ENCODE measurements around the gene PLEKHM3.

The PLEKHM3 gene

DNA sequence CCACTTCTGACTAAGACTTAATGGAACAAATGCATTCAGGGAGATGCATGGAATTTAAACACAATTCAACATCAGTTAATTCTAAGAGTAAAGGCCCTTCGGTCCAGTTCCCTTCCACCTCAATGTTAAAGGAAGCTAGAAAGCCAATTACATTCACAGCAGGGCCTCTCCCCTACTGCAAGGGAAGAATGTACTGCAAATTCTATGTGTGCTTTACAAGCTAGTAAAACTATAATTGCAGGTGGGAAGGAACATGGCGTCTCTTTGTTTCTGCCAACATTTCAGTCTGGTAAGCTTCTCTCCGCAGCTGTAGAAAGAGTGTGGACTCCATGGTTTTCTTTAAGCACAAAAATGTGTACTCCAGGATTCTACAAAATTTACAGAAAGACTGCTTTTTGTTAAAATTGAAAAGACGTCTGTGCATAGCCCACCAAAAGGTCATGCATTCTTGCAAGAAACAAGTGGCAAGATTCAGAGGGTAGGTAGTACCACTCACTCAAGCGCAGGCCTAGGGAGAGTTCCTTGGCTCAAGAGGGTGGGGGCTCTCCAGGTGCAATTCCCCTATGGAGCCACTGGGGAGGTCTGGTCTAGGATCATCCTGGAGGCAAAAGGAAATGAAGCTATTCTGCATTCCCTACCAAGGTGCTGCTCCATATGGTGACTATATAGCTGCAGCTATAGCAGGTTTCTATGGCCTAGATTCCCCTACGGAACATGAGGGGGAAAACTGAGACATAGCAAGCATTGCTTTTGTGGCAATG lies 128.6 kb downstream of the PLEKHM3 start:
- no peak for TF ChIP-seq GABPA (IDR thresholded peaks at IDR 0.05; ENCODE audit: low read depth)
- TF ChIP-seq, protein P1, sequence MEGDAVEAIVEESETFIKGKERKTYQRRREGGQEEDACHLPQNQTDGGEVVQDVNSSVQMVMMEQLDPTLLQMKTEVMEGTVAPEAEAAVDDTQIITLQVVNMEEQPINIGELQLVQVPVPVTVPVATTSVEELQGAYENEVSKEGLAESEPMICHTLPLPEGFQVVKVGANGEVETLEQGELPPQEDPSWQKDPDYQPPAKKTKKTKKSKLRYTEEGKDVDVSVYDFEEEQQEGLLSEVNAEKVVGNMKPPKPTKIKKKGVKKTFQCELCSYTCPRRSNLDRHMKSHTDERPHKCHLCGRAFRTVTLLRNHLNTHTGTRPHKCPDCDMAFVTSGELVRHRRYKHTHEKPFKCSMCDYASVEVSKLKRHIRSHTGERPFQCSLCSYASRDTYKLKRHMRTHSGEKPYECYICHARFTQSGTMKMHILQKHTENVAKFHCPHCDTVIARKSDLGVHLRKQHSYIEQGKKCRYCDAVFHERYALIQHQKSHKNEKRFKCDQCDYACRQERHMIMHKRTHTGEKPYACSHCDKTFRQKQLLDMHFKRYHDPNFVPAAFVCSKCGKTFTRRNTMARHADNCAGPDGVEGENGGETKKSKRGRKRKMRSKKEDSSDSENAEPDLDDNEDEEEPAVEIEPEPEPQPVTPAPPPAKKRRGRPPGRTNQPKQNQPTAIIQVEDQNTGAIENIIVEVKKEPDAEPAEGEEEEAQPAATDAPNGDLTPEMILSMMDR (IDR thresholded peaks at IDR 0.05; ENCODE audit: insufficient read depth, low read length), result no peak
- no peak for TF ChIP-seq SPI1 (IDR thresholded peaks at IDR 0.05; ENCODE audit: borderline replicate concordance, low read depth)
- no peak for DNase-seq (ENCODE audit: low read depth in 1 of 2, low spot score in 1 of 2)
- no peak overlapping the region for H3K27ac ChIP-seq (replicated peaks)
- no peaks in the 10 kb centered on the region for H3K27me3 ChIP-seq (ENCODE audit: insufficient read depth, poor library complexity, severe bottlenecking)
- no peak overlapping the region for H3K4me3 ChIP-seq (replicated peaks; ENCODE audit: insufficient read depth, low read length)

DNA sequence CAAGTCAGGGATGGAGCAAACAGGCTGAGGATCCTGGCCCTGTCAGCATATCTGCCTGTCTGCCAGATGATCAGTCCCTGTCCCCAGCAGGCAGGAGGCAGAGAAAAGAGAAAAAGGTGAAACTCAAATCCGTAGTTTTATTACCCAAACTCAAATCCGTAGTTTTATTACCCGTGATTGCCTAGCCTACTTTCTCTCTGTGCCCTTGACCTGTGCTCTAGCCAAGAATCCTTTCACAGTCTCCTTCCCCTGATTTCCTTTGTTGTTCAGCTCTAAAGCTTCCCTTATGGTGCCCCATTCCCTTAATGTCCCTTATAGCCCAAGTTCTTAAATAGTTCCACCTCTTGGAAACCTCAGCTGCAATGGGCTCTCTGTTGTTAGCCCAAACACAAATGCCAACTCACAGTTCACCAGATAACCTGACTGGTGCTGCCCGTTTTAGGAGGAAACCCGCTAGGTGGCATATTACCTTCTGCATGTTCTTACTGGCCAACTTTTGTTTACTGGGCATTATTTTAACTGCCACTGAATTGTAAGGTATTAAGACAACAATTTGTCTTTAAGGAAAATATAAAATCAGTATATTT lies 130.0 kb downstream of the PLEKHM3 start:
- DNase-seq (ENCODE audit: low read depth in 1 of 2, low spot score in 1 of 2), result no peak
- no peak for TF ChIP-seq POLR2AphosphoS5 (IDR thresholded peaks at IDR 0.05; ENCODE audit: low read depth)
- TF ChIP-seq, protein P2, sequence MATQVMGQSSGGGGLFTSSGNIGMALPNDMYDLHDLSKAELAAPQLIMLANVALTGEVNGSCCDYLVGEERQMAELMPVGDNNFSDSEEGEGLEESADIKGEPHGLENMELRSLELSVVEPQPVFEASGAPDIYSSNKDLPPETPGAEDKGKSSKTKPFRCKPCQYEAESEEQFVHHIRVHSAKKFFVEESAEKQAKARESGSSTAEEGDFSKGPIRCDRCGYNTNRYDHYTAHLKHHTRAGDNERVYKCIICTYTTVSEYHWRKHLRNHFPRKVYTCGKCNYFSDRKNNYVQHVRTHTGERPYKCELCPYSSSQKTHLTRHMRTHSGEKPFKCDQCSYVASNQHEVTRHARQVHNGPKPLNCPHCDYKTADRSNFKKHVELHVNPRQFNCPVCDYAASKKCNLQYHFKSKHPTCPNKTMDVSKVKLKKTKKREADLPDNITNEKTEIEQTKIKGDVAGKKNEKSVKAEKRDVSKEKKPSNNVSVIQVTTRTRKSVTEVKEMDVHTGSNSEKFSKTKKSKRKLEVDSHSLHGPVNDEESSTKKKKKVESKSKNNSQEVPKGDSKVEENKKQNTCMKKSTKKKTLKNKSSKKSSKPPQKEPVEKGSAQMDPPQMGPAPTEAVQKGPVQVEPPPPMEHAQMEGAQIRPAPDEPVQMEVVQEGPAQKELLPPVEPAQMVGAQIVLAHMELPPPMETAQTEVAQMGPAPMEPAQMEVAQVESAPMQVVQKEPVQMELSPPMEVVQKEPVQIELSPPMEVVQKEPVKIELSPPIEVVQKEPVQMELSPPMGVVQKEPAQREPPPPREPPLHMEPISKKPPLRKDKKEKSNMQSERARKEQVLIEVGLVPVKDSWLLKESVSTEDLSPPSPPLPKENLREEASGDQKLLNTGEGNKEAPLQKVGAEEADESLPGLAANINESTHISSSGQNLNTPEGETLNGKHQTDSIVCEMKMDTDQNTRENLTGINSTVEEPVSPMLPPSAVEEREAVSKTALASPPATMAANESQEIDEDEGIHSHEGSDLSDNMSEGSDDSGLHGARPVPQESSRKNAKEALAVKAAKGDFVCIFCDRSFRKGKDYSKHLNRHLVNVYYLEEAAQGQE (IDR thresholded peaks at IDR 0.05; ENCODE audit: insufficient replicate concordance, low read depth), result no peak
- TF ChIP-seq, protein P1 (IDR thresholded peaks at IDR 0.05; ENCODE audit: insufficient read depth, low read length), result no peak
- TF ChIP-seq GABPA (IDR thresholded peaks at IDR 0.05; ENCODE audit: low read depth), result no peak
- TF ChIP-seq SPI1 (IDR thresholded peaks at IDR 0.05; ENCODE audit: borderline replicate concordance, low read depth), result no peak
- no peaks in the 10 kb centered on the region for H3K27me3 ChIP-seq (ENCODE audit: insufficient read depth, poor library complexity, severe bottlenecking)
- no peak overlapping the region for H3K4me3 ChIP-seq (replicated peaks; ENCODE audit: insufficient read depth, low read length)
- H3K27ac ChIP-seq (replicated peaks), result no peak overlapping the region

DNA sequence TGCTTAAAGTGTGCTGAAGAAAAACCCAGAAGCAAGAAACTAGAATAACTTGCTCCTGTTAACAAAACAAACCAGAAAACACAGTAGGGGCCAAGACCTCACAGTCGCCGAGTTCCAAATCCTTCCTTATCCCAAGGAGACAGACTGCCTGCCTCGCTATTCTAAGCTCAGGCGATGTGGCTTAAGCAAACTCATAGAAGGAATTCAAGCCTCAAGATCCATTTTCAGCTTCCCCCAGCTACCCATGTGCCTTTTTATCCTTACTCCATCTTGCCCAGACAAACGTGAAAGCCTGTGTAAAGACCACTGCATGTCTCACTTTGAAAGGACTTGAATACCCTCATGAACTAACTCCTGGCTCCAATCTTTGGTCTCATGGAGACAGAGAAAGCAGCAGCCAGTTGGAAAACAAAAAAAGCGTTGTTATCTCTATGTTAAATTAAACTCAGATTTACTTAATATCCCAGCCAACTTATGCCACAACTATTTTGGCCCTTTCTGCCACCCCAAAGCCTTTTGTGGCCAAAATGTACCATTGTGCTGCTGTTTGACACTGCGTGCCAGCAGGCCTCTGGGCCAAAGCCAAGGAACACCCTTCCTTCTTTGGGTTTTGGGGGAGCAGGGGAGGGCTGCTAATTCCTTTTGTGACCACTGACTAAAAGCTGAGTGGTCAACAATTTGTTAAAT lies 132.5 kb downstream of the PLEKHM3 start:
- no peaks in the 10 kb centered on the region for H3K27me3 ChIP-seq (ENCODE audit: insufficient read depth, poor library complexity, severe bottlenecking)
- TF ChIP-seq, protein P2 (IDR thresholded peaks at IDR 0.05; ENCODE audit: insufficient replicate concordance, low read depth), result no peak
- TF ChIP-seq POLR2AphosphoS5 (IDR thresholded peaks at IDR 0.05; ENCODE audit: low read depth), result no peak
- TF ChIP-seq, protein P1 (IDR thresholded peaks at IDR 0.05; ENCODE audit: insufficient read depth, low read length), result no peak
- no peak for TF ChIP-seq SPI1 (IDR thresholded peaks at IDR 0.05; ENCODE audit: borderline replicate concordance, low read depth)
- no peak for TF ChIP-seq GABPA (IDR thresholded peaks at IDR 0.05; ENCODE audit: low read depth)
- no peak for DNase-seq (ENCODE audit: low read depth in 1 of 2, low spot score in 1 of 2)
- no peak overlapping the region for H3K27ac ChIP-seq (replicated peaks)
- no peak overlapping the region for H3K4me3 ChIP-seq (replicated peaks; ENCODE audit: insufficient read depth, low read length)
